HCT116 (cell line): ENCODE data around the gene BCL6. TPM values are rescaled to one million over a fixed set of nuclear protein-coding genes. Genes with fewer than 3 reads are reported as not detected.

Source experiments
- ATAC-seq: fragments of 200-7000 bp; cut with Tn5 transposase; 2 replicates; pipeline ENCODE4 v1.9.1; 2020; ENCODE audit warnings: mild to moderate bottlenecking, moderate library complexity
- BruUV-seq: library from RNA; stranded (reverse); fragments of 400-500 nt; replicated peaks from 2 replicates; lab custom pipeline; 2021; lab: Mats Ljungman, UMichigan
- CTCF ChIA-PET: fragments of 300-600 bp; sonication (Branson Sonifier 250); formaldehyde crosslinking; loops from one replicate; lab custom pipeline; 2021; ENCODE audit warnings: antibody characterized with exemption; lab: Charles Lee
- POLR2A ChIA-PET: fragments of 300-600, 350-600 bp; sonication (Branson Sonifier 250); formaldehyde crosslinking; loops from one replicate; lab custom pipeline; 2021; ENCODE audit warnings: antibody characterized with exemption; lab: Charles Lee
- RAD21 ChIA-PET, 2 experiments: fragments of 300-600 bp; sonication (Branson Sonifier 250); formaldehyde crosslinking; loops; one replicate each; lab custom pipeline; 2023; ENCODE audit warnings: low total read pairs in 2 of 2; ENCODE audit not compliant: uncharacterized antibody in 2 of 2, unreplicated experiment in 2 of 2, low non-redundant PET in 1 of 2; lab: Charles Lee
- DNase-seq: peaks from one replicate; pipeline ENCODE4 v3.0.0-alpha.2; 2010; ENCODE audit warnings: low read depth, low spot score
- H2AFZ ChIP-seq: fragments of 200-600 bp; shearing (Covaris generic), sonication (generic); 2 replicates; pipeline ENCODE4 v1.6.1; 2017; ENCODE audit warnings: low read depth, mixed run types, mixed read lengths, antibody characterized with exemption, low read length; ENCODE audit not compliant: poor library complexity, severe bottlenecking
- H3K27ac ChIP-seq: 2 replicates; pipeline ENCODE4 v1.5.1; 2012; ENCODE audit warnings: low read depth, low read length
- H3K27me3 ChIP-seq: fragments of 200-600 bp; sonication (generic); 2 replicates; pipeline ENCODE4 v1.6.1; 2016; ENCODE audit warnings: mixed run types, low read length, mixed read lengths; ENCODE audit not compliant: insufficient read depth
- H3K36me3 ChIP-seq, 2 experiments: fragments of 200-500 bp in 1 of 2; fragments of 200-600 bp in 1 of 2; sonication (Bioruptor generic) in 1 of 2; sonication (generic) in 1 of 2; 2 replicates each; pipeline versions ENCODE4 v1.5.1 to v1.6.1; 2014 to 2016; ENCODE audit warnings: low read length in 2 of 2, inconsistent platforms in 1 of 2, mixed read lengths in 1 of 2, mixed run types in 1 of 2; ENCODE audit not compliant: insufficient read depth in 2 of 2, control insufficient read depth in 1 of 2
- H3K4me1 ChIP-seq, 2 experiments: fragments of 200-600 bp in 1 of 2; sonication (generic) in 1 of 2; 2 replicates each; pipeline versions ENCODE4 v1.5.1 to v1.6.1; 2012 to 2017; ENCODE audit warnings: low read length in 2 of 2, inconsistent platforms in 1 of 2, mild to moderate bottlenecking in 1 of 2, mixed read lengths in 1 of 2, mixed run types in 1 of 2, moderate library complexity in 1 of 2; ENCODE audit not compliant: insufficient read depth in 2 of 2, control insufficient read depth in 1 of 2
- H3K4me2 ChIP-seq: fragments of 200-600 bp; sonication (generic); 2 replicates; pipeline ENCODE4 v1.6.1; 2017; ENCODE audit warnings: mixed run types, low read length, mixed read lengths
- H3K4me3 ChIP-seq, 2 experiments: fragments of 200-600 bp in 1 of 2; sonication (generic) in 1 of 2; replicated peaks in 1 of 2; 2 replicates each; pipeline ENCODE4 v1.5.1; 2011 to 2016; ENCODE audit warnings: low read length in 2 of 2, control low read depth in 1 of 2, low read depth in 1 of 2, mild to moderate bottlenecking in 1 of 2, mixed read lengths in 1 of 2, mixed run types in 1 of 2
- H3K79me2 ChIP-seq: fragments of 200-600 bp; sonication (generic); 2 replicates; pipeline ENCODE4 v1.6.1; 2017; ENCODE audit warnings: mild to moderate bottlenecking, mixed run types, low read length, moderate library complexity, mixed read lengths; ENCODE audit not compliant: insufficient read depth
- H3K9ac ChIP-seq: fragments of 200-600 bp; sonication (generic); 2 replicates; pipeline ENCODE4 v1.6.1; 2016; ENCODE audit warnings: low read length, mixed read lengths
- H3K9me2 ChIP-seq: fragments of 200-600 bp; sonication (generic), shearing (Covaris generic); 2 replicates; pipeline ENCODE4 v1.6.1; 2017; ENCODE audit warnings: mixed run types, mild to moderate bottlenecking, moderate library complexity; ENCODE audit not compliant: insufficient read depth
- H3K9me3 ChIP-seq, 2 experiments: fragments of 200-500 bp in 1 of 2; fragments of 200-600 bp in 1 of 2; sonication (Bioruptor generic) in 1 of 2; sonication (generic) in 1 of 2; 2 replicates each; pipeline ENCODE4 v1.6.1; 2014 to 2017; ENCODE audit warnings: low read length in 2 of 2, mixed read lengths in 2 of 2, inconsistent platforms in 1 of 2, low read depth in 1 of 2, mild to moderate bottlenecking in 1 of 2, mixed run types in 1 of 2, moderate library complexity in 1 of 2; ENCODE audit not compliant: control insufficient read depth in 1 of 2, insufficient read depth in 1 of 2
- H4K20me1 ChIP-seq: fragments of 200-600 bp; sonication (generic), shearing (Covaris generic); 2 replicates; pipeline ENCODE4 v1.6.1; 2017; ENCODE audit warnings: mixed run types, mild to moderate bottlenecking, moderate library complexity; ENCODE audit not compliant: insufficient read depth
- ATF3 ChIP-seq: IDR thresholded peaks from 2 replicates; pipeline ENCODE4 v1.6.1; 2012
- CBX3 ChIP-seq: IDR thresholded peaks from 2 replicates; pipeline ENCODE4 v1.6.1; 2012; ENCODE audit warnings: low read depth
- CEBPB ChIP-seq: IDR thresholded peaks from 2 replicates; pipeline ENCODE4 v1.6.1; 2012; ENCODE audit warnings: low read depth
- EGR1 ChIP-seq: IDR thresholded peaks from 2 replicates; pipeline ENCODE4 v1.6.1; 2012; ENCODE audit warnings: low read depth
- ELF1 ChIP-seq: IDR thresholded peaks from 2 replicates; pipeline ENCODE4 v1.6.1; 2012; ENCODE audit warnings: low read depth, borderline replicate concordance
- EZH2 ChIP-seq: fragments of 200-600 bp; sonication (generic); IDR thresholded peaks from 2 replicates; pipeline ENCODE4 v1.6.1; 2017; ENCODE audit warnings: antibody characterized with exemption, mixed run types
- EZH2phosphoT487 ChIP-seq: fragments of 200-600 bp; IDR thresholded peaks from 2 replicates; pipeline ENCODE4 v1.6.1; 2018; ENCODE audit warnings: antibody characterized with exemption, borderline replicate concordance
- FOSL1 ChIP-seq: IDR thresholded peaks from 2 replicates; pipeline ENCODE4 v1.6.1; 2012; ENCODE audit warnings: low read depth
- JUND ChIP-seq: IDR thresholded peaks from 2 replicates; pipeline ENCODE4 v1.6.1; 2012
- MAX ChIP-seq: IDR thresholded peaks from 2 replicates; pipeline ENCODE4 v1.6.1; 2012
- POLR2A ChIP-seq: IDR thresholded peaks from 2 replicates; pipeline ENCODE4 v1.7.0; 2011; ENCODE audit warnings: borderline replicate concordance; ENCODE audit not compliant: insufficient read depth, insufficient read length; ENCODE audit errors: extremely low read depth
- POLR2AphosphoS5 ChIP-seq: IDR thresholded peaks from 2 replicates; pipeline ENCODE4 v1.6.1; 2011; ENCODE audit warnings: mild to moderate bottlenecking, low read depth, low read length, moderate library complexity
- SIN3A ChIP-seq: IDR thresholded peaks from 2 replicates; pipeline ENCODE4 v1.6.1; 2012; ENCODE audit warnings: low read depth
- SP1 ChIP-seq: IDR thresholded peaks from 2 replicates; pipeline ENCODE4 v1.6.1; 2012; ENCODE audit warnings: low read depth
- SRF ChIP-seq: IDR thresholded peaks from 2 replicates; pipeline ENCODE4 v1.6.1; 2012; ENCODE audit warnings: low read depth
- TCF7L2 ChIP-seq: IDR thresholded peaks from 2 replicates; pipeline ENCODE4 v1.7.0; 2011; ENCODE audit warnings: borderline replicate concordance, inconsistent platforms; ENCODE audit not compliant: insufficient read depth, insufficient read length; ENCODE audit errors: extremely low read depth
- ZNF274 ChIP-seq: fragments of 200-500 bp; sonication (Bioruptor generic); IDR thresholded peaks from 2 replicates; pipeline ENCODE4 v1.6.1; 2014; ENCODE audit warnings: mild to moderate bottlenecking, low read depth, low read length, inconsistent platforms
- intact Hi-C: fragments of 100-400 bp; cut with micrococcal nuclease; formaldehyde crosslinking; loops from 2 replicates; pipeline ENCODE4 v1.10.0; 2022
- total RNA-seq: library from RNA; stranded (reverse); gene quantifications from one replicate; pipeline ENCODE4 v1.2.1, GENCODE V29; 2021; ENCODE audit not compliant: unreplicated experiment
- TF ChIP-seq, protein P1 (sequence below): IDR thresholded peaks from 2 replicates; pipeline ENCODE4 v1.6.1; 2011; ENCODE audit warnings: mild to moderate bottlenecking, low read length, moderate library complexity; ENCODE audit not compliant: insufficient replicate concordance; ENCODE audit errors: extremely low read depth
- TF ChIP-seq, protein P2 (sequence below), 3 experiments: fragments of 200-600 bp in 1 of 3; sonication (generic) in 1 of 3; IDR thresholded peaks in 2 of 3; conservative IDR thresholded peaks in 1 of 3; 2 replicates each; pipeline ENCODE4 v1.5.1; 2012 to 2017; ENCODE audit warnings: low read depth in 2 of 3, low read length in 2 of 3, antibody characterized with exemption in 1 of 3, borderline replicate concordance in 1 of 3, control low read depth in 1 of 3, mild to moderate bottlenecking in 1 of 3, mixed read lengths in 1 of 3, mixed run types in 1 of 3, moderate library complexity in 1 of 3; ENCODE audit not compliant: insufficient read depth in 1 of 3

BCL6 gene
- total RNA-seq, 1 experiment from 2014 or later = 17.5 TPM

GRCh38 chr3:187720337-187720670, 25.0 kb downstream of the BCL6 start:
- ChIA-PET POLR2A (no interaction called here), CTCF (interaction anchor here (2.5 to 2.9 kb wide), 2 partner anchors 11 to 41 kb away, joined by 9 to 15 read pairs; no protein-coding TSS in a partner anchor), RAD21 (no interaction called here)
- H3K27me3 ChIP-seq = no peaks in the 10 kb centered on the region
- H3K9ac ChIP-seq = no peak overlapping the region
- no peaks in the 10 kb centered on the region for H3K9me2 ChIP-seq
- peaks cover 11 to 13% of the 10 kb centered on the region in 2 experiments; a peak in 3 of 4 replicates for H3K4me1 ChIP-seq
- intact Hi-C loops = no loop called here
- H2AFZ ChIP-seq = no peak overlapping the region
- H3K36me3 ChIP-seq = peaks cover 5 to 17% of the 10 kb centered on the region in 2 experiments; a peak in 3 of 4 replicates
- TF ChIP-seq SIN3A = no peak
- TF ChIP-seq CBX3 = no peak
- TF ChIP-seq EZH2 = no peak
- no peak for TF ChIP-seq MAX
- no peak for TF ChIP-seq SRF
- no peak for TF ChIP-seq ZNF274
- no peak for TF ChIP-seq ELF1
- TF ChIP-seq, protein P1, sequence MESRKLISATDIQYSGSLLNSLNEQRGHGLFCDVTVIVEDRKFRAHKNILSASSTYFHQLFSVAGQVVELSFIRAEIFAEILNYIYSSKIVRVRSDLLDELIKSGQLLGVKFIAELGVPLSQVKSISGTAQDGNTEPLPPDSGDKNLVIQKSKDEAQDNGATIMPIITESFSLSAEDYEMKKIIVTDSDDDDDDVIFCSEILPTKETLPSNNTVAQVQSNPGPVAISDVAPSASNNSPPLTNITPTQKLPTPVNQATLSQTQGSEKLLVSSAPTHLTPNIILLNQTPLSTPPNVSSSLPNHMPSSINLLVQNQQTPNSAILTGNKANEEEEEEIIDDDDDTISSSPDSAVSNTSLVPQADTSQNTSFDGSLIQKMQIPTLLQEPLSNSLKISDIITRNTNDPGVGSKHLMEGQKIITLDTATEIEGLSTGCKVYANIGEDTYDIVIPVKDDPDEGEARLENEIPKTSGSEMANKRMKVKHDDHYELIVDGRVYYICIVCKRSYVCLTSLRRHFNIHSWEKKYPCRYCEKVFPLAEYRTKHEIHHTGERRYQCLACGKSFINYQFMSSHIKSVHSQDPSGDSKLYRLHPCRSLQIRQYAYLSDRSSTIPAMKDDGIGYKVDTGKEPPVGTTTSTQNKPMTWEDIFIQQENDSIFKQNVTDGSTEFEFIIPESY = no peak
- TF ChIP-seq ATF3 = no peak
- no peak for TF ChIP-seq EZH2phosphoT487
- no peak for TF ChIP-seq JUND
- no peak for TF ChIP-seq SP1
- TF ChIP-seq POLR2AphosphoS5 = no peak
- no peak for TF ChIP-seq FOSL1
- TF ChIP-seq EGR1 = no peak
- TF ChIP-seq TCF7L2 = no peak
- TF ChIP-seq POLR2A = no peak
- no peak for TF ChIP-seq CEBPB
- TF ChIP-seq, protein P2, sequence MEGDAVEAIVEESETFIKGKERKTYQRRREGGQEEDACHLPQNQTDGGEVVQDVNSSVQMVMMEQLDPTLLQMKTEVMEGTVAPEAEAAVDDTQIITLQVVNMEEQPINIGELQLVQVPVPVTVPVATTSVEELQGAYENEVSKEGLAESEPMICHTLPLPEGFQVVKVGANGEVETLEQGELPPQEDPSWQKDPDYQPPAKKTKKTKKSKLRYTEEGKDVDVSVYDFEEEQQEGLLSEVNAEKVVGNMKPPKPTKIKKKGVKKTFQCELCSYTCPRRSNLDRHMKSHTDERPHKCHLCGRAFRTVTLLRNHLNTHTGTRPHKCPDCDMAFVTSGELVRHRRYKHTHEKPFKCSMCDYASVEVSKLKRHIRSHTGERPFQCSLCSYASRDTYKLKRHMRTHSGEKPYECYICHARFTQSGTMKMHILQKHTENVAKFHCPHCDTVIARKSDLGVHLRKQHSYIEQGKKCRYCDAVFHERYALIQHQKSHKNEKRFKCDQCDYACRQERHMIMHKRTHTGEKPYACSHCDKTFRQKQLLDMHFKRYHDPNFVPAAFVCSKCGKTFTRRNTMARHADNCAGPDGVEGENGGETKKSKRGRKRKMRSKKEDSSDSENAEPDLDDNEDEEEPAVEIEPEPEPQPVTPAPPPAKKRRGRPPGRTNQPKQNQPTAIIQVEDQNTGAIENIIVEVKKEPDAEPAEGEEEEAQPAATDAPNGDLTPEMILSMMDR (IDR thresholded peaks at IDR 0.05 in 2 of 3, conservative IDR thresholded peaks at IDR 0.05 in 1 of 3; ENCODE audit: borderline replicate concordance in 1 of 3, insufficient read depth in 1 of 3, low read depth in 2 of 3, low read length in 2 of 3) = no peak
- H3K9me3 ChIP-seq = no peaks in the 10 kb centered on the region
- no TSS peak for BruUV-seq
- ATAC-seq (0 out of 2 replicates have a peak, but pooled peaks have one; percentile 11), DNase-seq (no peak)
- peak overlapping the region; percentile 33; the same call in 1 of the 2 replicates for H3K27ac ChIP-seq
- no peak overlapping the region for H3K4me3 ChIP-seq
- no peak overlapping the region for H3K4me2 ChIP-seq
- H4K20me1 ChIP-seq = no peaks in the 10 kb centered on the region
- no peaks in the 10 kb centered on the region for H3K79me2 ChIP-seq
